B cell (primary cell): ENCODE results near the gene PNPLA3. TPM values are rescaled to one million over a fixed set of nuclear protein-coding genes. Genes with fewer than 3 reads are reported as not detected.

Source experiments
- ATAC-seq: fragments of 200-7000 bp; cut with Tn5 transposase; one replicate; pipeline ENCODE4 v1.10.0; 2021; ENCODE audit warnings: low read depth, mild to moderate bottlenecking, moderate number of reproducible peaks, moderate library complexity
- CTCF ChIA-PET: fragments of 350-600 bp; sonication (Branson Sonifier 250); formaldehyde crosslinking; loops from one replicate; lab custom pipeline; 2021; ENCODE audit warnings: antibody characterized with exemption, inconsistent platforms; lab: Charles Lee
- POLR2A ChIA-PET: fragments of 350-600 bp; sonication (Branson Sonifier 250); formaldehyde crosslinking; loops from one replicate; lab custom pipeline; 2021; ENCODE audit warnings: antibody characterized with exemption; lab: Charles Lee
- DNase-seq: peaks from one replicate; pipeline ENCODE4 v3.0.0; 2013
- H2AFZ ChIP-seq: 2 replicates; pipeline ENCODE4 v1.6.1; 2012; ENCODE audit warnings: mild to moderate bottlenecking, low read depth, low read length; ENCODE audit not compliant: insufficient read depth, poor library complexity, severe bottlenecking
- H3K27ac ChIP-seq, 2 donors: 1 replicate in 1 of 2; 2 replicates in 1 of 2; pipeline ENCODE4 v1.5.1; 2012 to 2013; ENCODE audit warnings: low read length in 2 of 2, mild to moderate bottlenecking in 2 of 2, moderate library complexity in 1 of 2
- H3K27me3 ChIP-seq, 4 experiments: fragments of 200-600 bp in 1 of 4; sonication (generic) in 1 of 4; replicated peaks in 1 of 4; 1 replicate in 2 of 4; 2 replicates in 2 of 4; pipeline versions ENCODE4 v1.6.1 to v1.7.0; 2013 to 2016; ENCODE audit warnings: low read length in 3 of 4, mild to moderate bottlenecking in 2 of 4, mixed read lengths in 1 of 4, moderate library complexity in 1 of 4; ENCODE audit not compliant: insufficient read depth in 4 of 4, control insufficient read depth in 3 of 4; ENCODE audit errors: control extremely low read depth in 1 of 4
- H3K36me3 ChIP-seq, 2 experiments: replicated peaks in 1 of 2; 1 replicate in 1 of 2; 2 replicates in 1 of 2; pipeline versions ENCODE4 v1.6.1 to v1.7.1; 2013; ENCODE audit warnings: low read length in 1 of 2; ENCODE audit not compliant: insufficient read depth in 2 of 2, control insufficient read depth in 1 of 2; ENCODE audit errors: control extremely low read depth in 1 of 2, extremely low read depth in 1 of 2
- H3K4me1 ChIP-seq, 2 donors: fragments of 200-600 bp in 1 of 2; sonication (generic) in 1 of 2; 1 replicate in 1 of 2; 2 replicates in 1 of 2; pipeline versions ENCODE4 v1.5.1 to v1.6.1; 2013 to 2017; ENCODE audit warnings: low read length in 2 of 2; ENCODE audit not compliant: control insufficient read depth in 2 of 2, insufficient read depth in 2 of 2
- H3K4me2 ChIP-seq: replicated peaks from 2 replicates; pipeline ENCODE3; 2012; ENCODE audit warnings: mild to moderate bottlenecking, low read depth, low read length; ENCODE audit not compliant: poor library complexity, severe bottlenecking
- H3K4me3 ChIP-seq, 5 experiments: fragments of 200-600 bp in 1 of 5; sonication (generic) in 1 of 5; 1 replicate in 3 of 5; 2 replicates in 2 of 5; pipeline versions ENCODE4 v1.5.1 to v1.7.0; 2011 to 2016; ENCODE audit warnings: low read length in 4 of 5, mild to moderate bottlenecking in 4 of 5, low read depth in 2 of 5, control low read depth in 1 of 5, moderate library complexity in 1 of 5; ENCODE audit not compliant: insufficient read depth in 1 of 5; ENCODE audit errors: control extremely low read depth in 1 of 5, extremely low read depth in 1 of 5
- H3K79me2 ChIP-seq: fragments of 200-600 bp; sonication (generic); one replicate; pipeline ENCODE4 v1.6.0; 2016; ENCODE audit warnings: low read length; ENCODE audit not compliant: control insufficient read depth, insufficient read depth
- H3K9ac ChIP-seq: fragments of 200-600 bp; sonication (generic); 2 replicates; pipeline ENCODE4 v1.6.1; 2017; ENCODE audit warnings: mild to moderate bottlenecking, low read length, moderate library complexity
- H3K9me3 ChIP-seq, 3 donors: one replicate each; pipeline versions ENCODE4 v1.6.1 to v1.7.1; 2013; ENCODE audit warnings: low read length in 2 of 3; ENCODE audit not compliant: control insufficient read depth in 2 of 3, insufficient read depth in 1 of 3; ENCODE audit errors: control extremely low read depth in 1 of 3
- H4K20me1 ChIP-seq: 2 replicates; pipeline ENCODE4 v1.6.0; 2012; ENCODE audit warnings: mild to moderate bottlenecking, low read length; ENCODE audit not compliant: insufficient read depth, control insufficient read depth, poor library complexity, severe bottlenecking
- H3K27ac Mint-ChIP-seq: one replicate; pipeline ENCODE4 v1.8.0; 2021; ENCODE audit warnings: mixed read lengths
- H3K27me3 Mint-ChIP-seq: one replicate; pipeline ENCODE4 v1.8.0; 2021; ENCODE audit warnings: mixed read lengths
- H3K4me1 Mint-ChIP-seq: one replicate; pipeline ENCODE4 v1.8.0; 2021; ENCODE audit warnings: mixed read lengths
- H3K4me3 Mint-ChIP-seq: one replicate; pipeline ENCODE4 v1.8.0; 2021; ENCODE audit warnings: mixed read lengths
- H3K9me3 Mint-ChIP-seq: one replicate; pipeline ENCODE4 v1.8.0; 2022; ENCODE audit warnings: mixed read lengths; ENCODE audit not compliant: insufficient read depth
- EZH2 ChIP-seq: IDR thresholded peaks from 2 replicates; pipeline ENCODE4 v1.6.1; 2012; ENCODE audit warnings: borderline replicate concordance, low read depth, mild to moderate bottlenecking, moderate library complexity, low read length; ENCODE audit not compliant: insufficient read depth, poor library complexity, severe bottlenecking
- WGBS: methylation state at CpG from one replicate; pipeline ENCODE4 v1.1.5; 2013; ENCODE audit warnings: missing lambda C conversion rate; ENCODE audit not compliant: insufficient coverage; 5-methylcytosine and 5-hydroxymethylcytosine counted together
- intact Hi-C: fragments of 100-400 bp; cut with micrococcal nuclease; formaldehyde crosslinking; loops from one replicate; pipeline ENCODE4 v1.10.0; 2022
- polyA plus RNA-seq: library from polyadenylated mRNA; depleted of rRNA; stranded (reverse); fragments of >200 nt; gene quantifications from 2 replicates; pipeline ENCODE4 v1.2.3, GENCODE V29; 2012
- total RNA-seq, 2 donors: library from RNA; stranded (reverse); fragments of 120-200 nt in 1 of 2; gene quantifications; 1 replicate in 1 of 2; 2 replicates in 1 of 2; pipeline versions ENCODE4 v1.2.3 to v1.2.4, GENCODE V29; 2013 to 2022
- TF ChIP-seq, protein P1 (sequence below): fragments of 200-600 bp; IDR thresholded peaks from one replicate; pipeline ENCODE4 v1.8.0; 2022; ENCODE audit warnings: antibody characterized with exemption, mild to moderate bottlenecking

Gene PNPLA3
- total and polyA plus RNA-seq, 2 donors (not counting 1 experiment from before 2014, with no cell fraction given), result 0.15 TPM; not detected in 1

DNA sequence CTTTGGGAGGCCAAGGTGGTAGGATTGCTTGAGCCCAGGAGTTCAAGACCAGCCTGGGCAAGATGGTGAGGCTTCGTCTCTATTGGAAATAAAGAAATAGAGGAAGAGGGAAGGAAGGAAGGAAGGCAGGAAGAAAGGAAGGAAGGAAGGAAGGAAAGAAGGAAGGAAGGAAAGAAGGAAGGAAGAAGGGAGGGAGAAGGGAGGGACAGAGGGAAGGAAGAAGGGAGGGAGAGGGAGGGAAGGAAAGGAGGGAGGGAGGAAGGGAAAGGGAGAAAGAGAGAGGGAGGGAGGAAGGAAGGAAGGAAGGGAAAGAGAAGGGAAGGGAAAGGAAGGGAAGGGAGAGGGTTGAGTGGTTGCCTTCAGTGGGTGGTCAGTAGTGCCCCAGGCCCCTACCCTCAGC is 13.9 kb upstream of the PNPLA3 start:
- H3K27ac ChIP-seq, result no peak overlapping the region
- DNase-seq (no peak), ATAC-seq (no peak)
- 89% methylated on average over 1 of the region's 1 CpG for WGBS
- peaks cover 0 to 6% (median 2%) of the 10 kb centered on the region in 4 experiments for H3K27me3 ChIP-seq
- no peak for TF ChIP-seq EZH2
- intact Hi-C loops, result no loop called here
- no peak overlapping the region for H3K4me3 Mint-ChIP-seq
- H3K9ac ChIP-seq, result no peak overlapping the region
- H3K4me1 Mint-ChIP-seq, result no peaks in the 10 kb centered on the region
- H3K27ac Mint-ChIP-seq, result no peak overlapping the region
- POLR2A ChIA-PET, result no interaction called here
- H2AFZ ChIP-seq, result no peak overlapping the region
- peaks cover 27% of the 10 kb centered on the region for H3K27me3 Mint-ChIP-seq
- H4K20me1 ChIP-seq, result no peaks in the 10 kb centered on the region
- H3K9me3 Mint-ChIP-seq, result no peaks in the 10 kb centered on the region
- CTCF ChIA-PET, result no interaction called here
- no peak overlapping the region for H3K4me2 ChIP-seq
- H3K36me3 ChIP-seq, result no peaks in the 10 kb centered on the region
- no peak overlapping the region for H3K4me3 ChIP-seq
- no peaks in the 10 kb centered on the region for H3K9me3 ChIP-seq
- H3K79me2 ChIP-seq, result no peaks in the 10 kb centered on the region
- H3K4me1 ChIP-seq, result no peaks in the 10 kb centered on the region

DNA sequence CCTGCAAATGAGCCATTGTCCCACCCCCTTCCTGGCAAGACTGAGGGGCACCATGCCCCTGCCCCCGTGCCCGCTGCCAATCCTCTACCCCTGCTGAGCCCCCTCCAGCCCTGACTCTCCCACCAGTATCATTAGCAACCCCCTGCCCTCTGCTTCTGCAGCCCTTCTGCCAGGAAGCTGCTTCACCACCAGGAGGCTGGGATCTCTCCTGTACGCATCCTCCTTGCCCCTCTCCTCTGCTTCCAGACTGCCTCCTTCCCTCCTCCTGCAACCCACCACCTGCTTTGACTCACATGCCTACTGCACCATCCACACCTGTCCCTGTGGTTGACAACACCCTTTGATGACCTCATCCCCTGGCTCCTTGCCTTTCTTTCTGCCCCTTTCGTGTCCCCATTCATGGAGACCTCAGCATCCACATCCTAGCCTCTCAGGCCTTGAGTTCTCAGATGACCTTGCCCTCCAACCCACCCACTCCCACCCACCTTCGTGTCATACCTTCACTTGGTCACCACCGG is 13.4 kb upstream of the PNPLA3 start:
- Histone ChIP-seq H3K79me2 (no peaks in the 10 kb centered on the region), H3K9me3 (no peaks in the 10 kb centered on the region), H3K4me3 (no peak overlapping the region), H3K27ac (no peak overlapping the region), H3K36me3 (no peaks in the 10 kb centered on the region), H4K20me1 (no peaks in the 10 kb centered on the region), H3K4me1 (no peaks in the 10 kb centered on the region), H2AFZ (no peak overlapping the region), H3K4me2 (no peak overlapping the region), H3K9ac (no peak overlapping the region), H3K27me3 (peaks cover 0 to 6% (median 2%) of the 10 kb centered on the region in 4 experiments)
- ATAC-seq (no peak), DNase-seq (no peak)
- Mint-ChIP-seq H3K27ac (no peak overlapping the region), H3K4me3 (no peak overlapping the region), H3K9me3 (no peaks in the 10 kb centered on the region), H3K27me3 (peaks cover 27% of the 10 kb centered on the region), H3K4me1 (no peaks in the 10 kb centered on the region)
- TF ChIP-seq, protein P1, sequence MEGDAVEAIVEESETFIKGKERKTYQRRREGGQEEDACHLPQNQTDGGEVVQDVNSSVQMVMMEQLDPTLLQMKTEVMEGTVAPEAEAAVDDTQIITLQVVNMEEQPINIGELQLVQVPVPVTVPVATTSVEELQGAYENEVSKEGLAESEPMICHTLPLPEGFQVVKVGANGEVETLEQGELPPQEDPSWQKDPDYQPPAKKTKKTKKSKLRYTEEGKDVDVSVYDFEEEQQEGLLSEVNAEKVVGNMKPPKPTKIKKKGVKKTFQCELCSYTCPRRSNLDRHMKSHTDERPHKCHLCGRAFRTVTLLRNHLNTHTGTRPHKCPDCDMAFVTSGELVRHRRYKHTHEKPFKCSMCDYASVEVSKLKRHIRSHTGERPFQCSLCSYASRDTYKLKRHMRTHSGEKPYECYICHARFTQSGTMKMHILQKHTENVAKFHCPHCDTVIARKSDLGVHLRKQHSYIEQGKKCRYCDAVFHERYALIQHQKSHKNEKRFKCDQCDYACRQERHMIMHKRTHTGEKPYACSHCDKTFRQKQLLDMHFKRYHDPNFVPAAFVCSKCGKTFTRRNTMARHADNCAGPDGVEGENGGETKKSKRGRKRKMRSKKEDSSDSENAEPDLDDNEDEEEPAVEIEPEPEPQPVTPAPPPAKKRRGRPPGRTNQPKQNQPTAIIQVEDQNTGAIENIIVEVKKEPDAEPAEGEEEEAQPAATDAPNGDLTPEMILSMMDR, result no peak
- TF ChIP-seq EZH2, result no peak
- ChIA-PET CTCF (no interaction called here), POLR2A (no interaction called here)
- WGBS, result 62% methylated on average over 6 of the region's 6 CpGs
- intact Hi-C loops, result no loop called here
